HepG2 (cell line): ENCODE data around the gene HLCS. TPM values are rescaled to one million over a fixed set of nuclear protein-coding genes. Genes with fewer than 3 reads are reported as not detected.

Experiments used
- ATAC-seq: fragments of 200-7000 bp; cut with Tn5 transposase; 3 replicates; pipeline ENCODE4 v1.9.1; 2020; ENCODE audit warnings: mild to moderate bottlenecking, moderate library complexity
- BruUV-seq: library from RNA; stranded (reverse); fragments of 400-500 nt; replicated peaks from 2 replicates; lab custom pipeline; 2021; lab: Mats Ljungman, UMichigan
- CTCF ChIA-PET: fragments of 300-600 bp; formaldehyde crosslinking; extraction: SDS; loops from one replicate; lab custom pipeline; 2021; ENCODE audit warnings: low total read pairs, inconsistent platforms, low intra/inter-chr PET ratio; lab: Yijun Ruan, JAX
- POLR2A ChIA-PET: fragments of 350-600 bp; sonication (Branson Sonifier 250); formaldehyde crosslinking; loops from one replicate; lab custom pipeline; 2020; ENCODE audit warnings: antibody characterized with exemption, inconsistent platforms; lab: Yijun Ruan, JAX
- DNase-seq: peaks from one replicate; pipeline ENCODE4 v3.0.0-alpha.2; 2015; ENCODE audit warnings: low spot score
- FAIRE-seq: peaks from 3 replicates; lab custom pipeline; 2011; peaks lifted over from hg19 to GRCh38; lab: Jason Lieb, UNC
- H2AFZ ChIP-seq: one replicate; pipeline ENCODE4 v1.6.1; 2011; ENCODE audit warnings: low read length, inconsistent platforms
- H3K27ac ChIP-seq: fragments of 300-600 bp; 3 replicates; pipeline ENCODE4 v1.8.0; 2011; ENCODE audit warnings: mixed run types, mild to moderate bottlenecking, mixed read lengths, low read length, inconsistent platforms; ENCODE audit not compliant: insufficient read depth; ENCODE audit errors: extremely low read length
- H3K27me3 ChIP-seq, 2 experiments: fragments of 200-600 bp in 1 of 2; 2 replicates in 1 of 2; 3 replicates in 1 of 2; pipeline versions ENCODE4 v1.6.0 to v1.8.0; 2011; ENCODE audit warnings: low read length in 2 of 2, mild to moderate bottlenecking in 2 of 2, moderate library complexity in 2 of 2, inconsistent platforms in 1 of 2; ENCODE audit not compliant: insufficient read depth in 2 of 2, control insufficient read depth in 1 of 2
- H3K36me3 ChIP-seq, 2 experiments: fragments of 200-600 bp in 1 of 2; replicated peaks in 1 of 2; 2 replicates in 1 of 2; 3 replicates in 1 of 2; pipeline versions ENCODE4 v1.5.1 to v1.8.0; 2011; ENCODE audit warnings: low read length in 2 of 2, inconsistent platforms in 1 of 2; ENCODE audit not compliant: insufficient read depth in 2 of 2, control insufficient read depth in 1 of 2
- H3K4me1 ChIP-seq: 2 replicates; pipeline ENCODE4 v1.5.1; 2012; ENCODE audit warnings: low read length, inconsistent platforms; ENCODE audit not compliant: insufficient read depth
- H3K4me2 ChIP-seq: 2 replicates; pipeline ENCODE4 v1.6.0; 2011; ENCODE audit warnings: low read depth, low read length, inconsistent platforms
- H3K4me3 ChIP-seq, 3 experiments: fragments of 200-600 bp in 1 of 3; sonication (generic), shearing (Covaris generic) in 1 of 3; replicated peaks in 1 of 3; 2 replicates each; pipeline ENCODE4 v1.5.1; 2011 to 2016; ENCODE audit warnings: low read length in 3 of 3, inconsistent platforms in 2 of 3, low read depth in 2 of 3, mild to moderate bottlenecking in 2 of 3, control low read depth in 1 of 3, mixed read lengths in 1 of 3; ENCODE audit not compliant: insufficient read depth in 1 of 3
- H3K79me2 ChIP-seq: one replicate; pipeline ENCODE4 v1.6.1; 2011; ENCODE audit warnings: low read length, inconsistent platforms; ENCODE audit not compliant: insufficient read depth
- H3K9ac ChIP-seq: 2 replicates; pipeline ENCODE4 v1.6.0; 2011; ENCODE audit warnings: mild to moderate bottlenecking, low read depth, low read length, inconsistent platforms; ENCODE audit not compliant: insufficient read depth
- H3K9me3 ChIP-seq: 2 replicates; pipeline ENCODE4 v1.5.1; 2012; ENCODE audit warnings: mild to moderate bottlenecking, low read length
- H4K20me1 ChIP-seq: 2 replicates; pipeline ENCODE4 v1.6.0; 2011; ENCODE audit warnings: inconsistent platforms, mild to moderate bottlenecking, low read length, moderate library complexity; ENCODE audit not compliant: insufficient read depth
- ARID2 ChIP-seq: sonication (generic); formaldehyde crosslinking; IDR thresholded peaks from 2 replicates; pipeline ENCODE4 v1.8.1; 2022; ENCODE audit warnings: mild to moderate bottlenecking, missing genetic modification reagents, borderline replicate concordance
- FOSL1 ChIP-seq: sonication (generic); formaldehyde crosslinking; IDR thresholded peaks from 2 replicates; pipeline ENCODE4 v1.9.0; 2021; ENCODE audit warnings: missing genetic modification reagents, borderline replicate concordance
- HMG20A ChIP-seq: IDR thresholded peaks from 2 replicates; pipeline ENCODE4 v1.6.1; 2016; ENCODE audit warnings: borderline replicate concordance
- HNRNPLL ChIP-seq: fragments of 200-400 bp; formaldehyde crosslinking; IDR thresholded peaks from 2 replicates; pipeline ENCODE4 v1.6.1; 2017; ENCODE audit warnings: mild to moderate bottlenecking, low read depth, low read length; ENCODE audit not compliant: poor library complexity, severe bottlenecking
- KDM5A ChIP-seq: fragments of 200-600 bp; sonication (generic); IDR thresholded peaks from 2 replicates; pipeline ENCODE4 v1.7.0; 2018; ENCODE audit warnings: antibody characterized with exemption, mild to moderate bottlenecking, low read length, borderline replicate concordance
- POLR2A ChIP-seq, 2 experiments: IDR thresholded peaks; 2 replicates each; pipeline ENCODE4 v1.6.1; 2011; ENCODE audit warnings: low read depth in 2 of 2, low read length in 2 of 2, mild to moderate bottlenecking in 1 of 2, moderate library complexity in 1 of 2; ENCODE audit not compliant: insufficient read depth in 1 of 2
- PRMT3 ChIP-seq: sonication (generic); formaldehyde crosslinking; IDR thresholded peaks from 2 replicates; pipeline ENCODE4 v1.8.1; 2022; ENCODE audit warnings: low read depth, mild to moderate bottlenecking, moderate library complexity, missing genetic modification reagents, borderline replicate concordance
- RFX3 ChIP-seq: IDR thresholded peaks from 2 replicates; pipeline ENCODE4 v1.6.1; 2016; ENCODE audit warnings: missing biosample characterization, missing genetic modification reagents
- U2AF1 ChIP-seq: fragments of 200-400 bp; formaldehyde crosslinking; optimal IDR thresholded peaks from 2 replicates; pipeline ENCODE3; 2017; ENCODE audit warnings: mild to moderate bottlenecking, low read depth, low read length
- ZBTB43 ChIP-seq: sonication (generic); formaldehyde crosslinking; conservative IDR thresholded peaks from 2 replicates; pipeline ENCODE4 v1.4.0; 2020; ENCODE audit warnings: missing genetic modification reagents
- ZEB1 ChIP-seq: IDR thresholded peaks from 2 replicates; pipeline ENCODE4 v1.6.1; 2012; ENCODE audit warnings: mild to moderate bottlenecking, low read depth, inconsistent platforms; ENCODE audit not compliant: insufficient replicate concordance
- ZNF180 ChIP-seq: sonication (generic); formaldehyde crosslinking; IDR thresholded peaks from 2 replicates; pipeline ENCODE4 v1.4.0; 2020; ENCODE audit warnings: low read depth, missing genetic modification reagents, borderline replicate concordance
- ZNF281 ChIP-seq: sonication (generic); formaldehyde crosslinking; IDR thresholded peaks from 2 replicates; pipeline ENCODE4 v1.4.0; 2020; ENCODE audit warnings: missing genetic modification reagents, borderline replicate concordance
- ZNF672 ChIP-seq: sonication (generic); formaldehyde crosslinking; IDR thresholded peaks from 2 replicates; pipeline ENCODE4 v1.8.1; 2022; ENCODE audit warnings: missing genetic modification reagents
- ZNF766 ChIP-seq: sonication (generic); formaldehyde crosslinking; IDR thresholded peaks from 2 replicates; pipeline ENCODE4 v1.5.0; 2020; ENCODE audit warnings: missing genetic modification reagents, borderline replicate concordance
- WGBS: methylation state at CpG from one replicate; pipeline ENCODE4 v1.1.6; 2017; ENCODE audit warnings: low lambda C conversion rate; 5-methylcytosine and 5-hydroxymethylcytosine counted together
- in situ Hi-C: cut with HindIII; loops from 2 replicates; pipeline ENCODE4 v1.10.0; 2017; ENCODE audit warnings: low pct_unique_long_range_greater_than_20kb; ENCODE audit not compliant: extremely low pct_ligation_motif_present
- intact Hi-C: fragments of 100-400 bp; cut with micrococcal nuclease; formaldehyde crosslinking; loops from one replicate; pipeline ENCODE4 v1.10.0; 2022; ENCODE audit not compliant: unreplicated experiment
- polyA plus RNA-seq, 8 experiments: library from polyadenylated mRNA; depleted of rRNA in 3 of 8; stranded (reverse) in 7 of 8; unstranded in 1 of 8; fragments of >200 nt; fragmentation: Illumina TruSeq in 4 of 8; extraction: Trizol in 4 of 8; gene quantifications; 2 replicates each; pipeline versions ENCODE4 v1.2.1 to v1.2.3, GENCODE V29; 2011 to 2016; ENCODE audit warnings: low read depth in 4 of 8, missing spikeins in 1 of 8, mixed read lengths in 1 of 8; ENCODE audit not compliant: insufficient read depth in 1 of 8
- total RNA-seq, 5 experiments: library from RNA; depleted of rRNA; stranded (reverse); fragments of >200 nt; fragmentation: Illumina TruSeq; extraction: Trizol; gene quantifications; 2 replicates each; pipeline ENCODE4 v1.2.3, GENCODE V29; 2016; ENCODE audit warnings: low read depth in 1 of 5

Gene HLCS
- total and polyA plus RNA-seq, 2 of the 13 experiments (the other 11 are each of a cell fraction or from before 2014, with no cell fraction given): 7.9 to 12.3 TPM

GRCh38 chr21:36845070-36845469 is 121.4 kb downstream of the HLCS start:
- BruUV-seq: no TSS peak
- H3K27ac ChIP-seq: no peak overlapping the region

DNA sequence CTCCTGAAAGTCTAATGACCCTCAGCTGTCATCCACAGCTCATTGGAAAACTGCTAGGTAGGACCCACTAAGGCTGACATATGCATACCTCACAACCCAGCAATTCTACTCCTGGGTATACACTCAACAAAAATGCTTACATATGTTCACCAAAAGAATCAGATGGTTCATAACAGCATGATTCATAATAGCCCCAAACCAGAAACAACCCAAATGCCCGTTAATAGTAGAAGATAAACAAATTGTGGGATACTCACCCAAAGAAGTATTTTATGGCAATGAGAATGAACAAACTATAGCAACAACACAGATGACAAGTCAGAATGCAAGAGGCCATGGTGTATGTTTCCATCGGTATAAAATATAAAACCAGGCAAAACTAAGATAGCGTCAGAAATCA is 124.6 kb downstream of the HLCS start:
- no TSS peak for BruUV-seq
- no peak for ATAC-seq
- in situ Hi-C loops: no loop called here
- H3K27me3 ChIP-seq: no peaks in the 10 kb centered on the region
- H3K4me2 ChIP-seq: no peak overlapping the region
- H4K20me1 ChIP-seq: no peaks in the 10 kb centered on the region
- no peak overlapping the region for H2AFZ ChIP-seq
- intact Hi-C loops: no loop called here
- ChIA-PET CTCF (no interaction called here), POLR2A (no interaction called here)
- no peak for DNase-seq
- H3K9me3 ChIP-seq: no peaks in the 10 kb centered on the region
- no peak for FAIRE-seq
- H3K36me3 ChIP-seq: no peaks in the 10 kb centered on the region
- H3K4me1 ChIP-seq: peaks cover 16% of the 10 kb centered on the region
- H3K79me2 ChIP-seq: no peaks in the 10 kb centered on the region
- H3K27ac ChIP-seq: no peak overlapping the region
- 99% methylated on average over 3 of the region's 3 CpGs for WGBS
- H3K4me3 ChIP-seq: no peak overlapping the region
- H3K9ac ChIP-seq: no peak overlapping the region
- no peak for TF ChIP-seq ZNF180 (CRISPR knock-in tag)
- no peak for TF ChIP-seq U2AF1
- TF ChIP-seq POLR2A (IDR thresholded peaks at IDR 0.05; ENCODE audit: insufficient read depth in 1 of 2, low read depth in 2 of 2, low read length in 2 of 2): no peak
- no peak for TF ChIP-seq ZBTB43 (CRISPR knock-in tag)
- TF ChIP-seq HNRNPLL: no peak
- no peak for TF ChIP-seq ZEB1
- no peak for TF ChIP-seq HMG20A (CRISPR knock-in tag)
- no peak for TF ChIP-seq ZNF766 (CRISPR knock-in tag)
- no peak for TF ChIP-seq ZNF281 (CRISPR knock-in tag)
- TF ChIP-seq ZNF672 (CRISPR knock-in tag): no peak
- no peak for TF ChIP-seq KDM5A
- TF ChIP-seq RFX3 (CRISPR knock-in tag): no peak
- no peak for TF ChIP-seq FOSL1 (CRISPR knock-in tag)
- TF ChIP-seq PRMT3: no peak

More at GRCh38 chr21:36845070-36845469, 121.4 kb downstream of the HLCS start:
- Histone ChIP-seq H3K4me1 (peaks cover 13% of the 10 kb centered on the region), H3K36me3 (no peaks in the 10 kb centered on the region), H3K27me3 (no peaks in the 10 kb centered on the region), H2AFZ (no peak overlapping the region), H3K9me3 (no peaks in the 10 kb centered on the region), H3K79me2 (no peaks in the 10 kb centered on the region), H4K20me1 (no peaks in the 10 kb centered on the region), H3K4me2 (no peak overlapping the region), H3K9ac (no peak overlapping the region), H3K4me3 (no peak overlapping the region)
- ATAC-seq: no peak
- no peak for DNase-seq
- intact Hi-C loops: no loop called here
- in situ Hi-C loops: no loop called here
- FAIRE-seq: no peak
- ChIA-PET POLR2A (no interaction called here), CTCF (no interaction called here)
- WGBS: 97% methylated on average over 10 of the region's 10 CpGs
- no peak for TF ChIP-seq ARID2 (CRISPR knock-in tag)
